ENCODE measurements around the gene HNRNPA1L2. TPM values are rescaled to one million over a fixed set of nuclear protein-coding genes. Genes with fewer than 3 reads are reported as not detected.
"Not testable (repeated sequence)": the region's sequence is repeated elsewhere in the genome, so short reads cannot be mapped to it uniquely, and the experiment has no call there.

The HNRNPA1L2 gene
- 1 to 10 TPM; 3.1 to 7.6 (median 6.0) TPM for total RNA-seq

GRCh38 chr13:52642131-52642530 lies at the start of gene HNRNPA1L2:
Gene HNRNPA1L2 (plus strand): TSS chr13:52642431. CDS start chr13:52642493, 62 bp downstream.
- no peak for TF ChIP-seq CTCF (IDR thresholded peaks at IDR 0.05)
- no peak for TF ChIP-seq EP300 (IDR thresholded peaks at IDR 0.05)
- H3K4me1 ChIP-seq = no peaks in the 10 kb centered on the region
- peaks cover 0 to 40% (median 0%) of the 10 kb centered on the region in 3 donors for H3K36me3 ChIP-seq
- H3K27ac ChIP-seq = no peak within 1 kb of the TSS
- no peak within 1 kb of the TSS for H3K4me3 ChIP-seq
- WGBS, 2 donors = 98 to 99% methylated on average over 7 of the region's 7 CpGs
- DNase-seq (ENCODE audit: low spot score in 2 of 2) = no peak
- no peaks in the 10 kb centered on the region for H3K9me3 ChIP-seq
- no peaks in the 10 kb centered on the region for H3K27me3 ChIP-seq

- 75 to 89% methylated on average over 3 of the region's 3 CpGs for WGBS, 2 donors
- not testable (repeated sequence) for DNase-seq (ENCODE audit: low spot score in 2 of 2); H3K4me1 ChIP-seq; H3K4me3 ChIP-seq; H3K36me3 ChIP-seq; H3K27ac ChIP-seq; H3K27me3 ChIP-seq; H3K9me3 ChIP-seq
These were observed 49.1 kb upstream of the HNRNPA1L2 start for GRCh38 chr13:52593175-52593574.

GRCh38 chr13:52593812-52594211 lies 48.4 kb upstream of the HNRNPA1L2 start:
- H3K4me1 ChIP-seq; DNase-seq (ENCODE audit: low spot score in 2 of 2); H3K27ac ChIP-seq; H3K36me3 ChIP-seq; H3K9me3 ChIP-seq; H3K4me3 ChIP-seq; H3K27me3 ChIP-seq: not testable (repeated sequence)
- WGBS, 2 donors = 78 to 85% methylated on average over 3 of the region's 3 CpGs

DNA sequence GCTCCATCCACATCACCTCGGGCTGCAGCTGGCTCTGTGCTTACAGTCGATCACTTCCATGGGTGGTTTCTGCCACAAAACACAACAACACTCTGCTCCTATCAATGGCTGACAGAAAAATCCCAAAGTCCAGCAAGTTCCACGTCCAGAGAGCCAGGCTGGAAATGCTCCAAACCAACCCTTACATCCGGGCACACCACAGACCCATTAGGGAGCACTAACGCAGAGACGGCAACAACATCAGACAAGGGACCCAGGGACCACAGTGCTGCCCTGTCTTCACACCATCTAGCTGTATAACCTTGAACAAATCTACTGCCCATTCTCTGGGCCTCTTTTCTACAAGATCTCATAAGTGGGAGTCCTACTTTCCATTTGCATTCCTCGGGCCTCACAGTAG lies 47.9 kb upstream of the HNRNPA1L2 start:
- peaks cover 0 to 12% (median 4%) of the 10 kb centered on the region in 4 donors for H3K4me1 ChIP-seq
- H3K4me3 ChIP-seq; H3K27me3 ChIP-seq; H3K9me3 ChIP-seq; DNase-seq (ENCODE audit: low spot score in 2 of 2); H3K27ac ChIP-seq; H3K36me3 ChIP-seq: not testable (repeated sequence)
- WGBS, 2 donors = 74 to 80% methylated on average over 7 of the region's 7 CpGs

DNA sequence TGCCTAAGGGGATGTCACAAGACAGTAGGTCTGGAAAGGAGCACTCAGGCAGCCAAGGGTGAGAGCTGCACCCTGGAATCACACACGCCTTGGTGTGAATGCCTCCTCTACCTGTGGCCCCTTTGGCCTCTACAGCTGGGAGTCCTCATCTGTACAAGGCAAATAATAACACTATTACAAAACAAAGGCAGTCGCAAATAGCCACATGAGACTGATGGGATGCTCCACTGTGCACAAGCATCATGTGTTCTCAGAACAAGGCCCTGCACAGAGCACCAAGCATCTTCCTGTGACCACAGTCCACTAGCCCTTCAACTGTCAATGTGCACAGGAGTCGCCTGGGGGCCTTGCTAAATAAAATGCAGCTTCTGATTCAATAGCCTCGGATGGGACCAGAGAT lies 44.6 kb upstream of the HNRNPA1L2 start:
- no peak for TF ChIP-seq EP300 (IDR thresholded peaks at IDR 0.05)
- no peak for TF ChIP-seq POLR2A (IDR thresholded peaks at IDR 0.05)
- no peak for TF ChIP-seq CTCF (IDR thresholded peaks at IDR 0.05)
- no peaks in the 10 kb centered on the region for H3K27me3 ChIP-seq
- no peaks in the 10 kb centered on the region for H3K9me3 ChIP-seq
- no peak overlapping the region for H3K4me3 ChIP-seq
- DNase-seq (ENCODE audit: low spot score in 2 of 2) = no peak
- WGBS, 2 donors = 88 to 90% methylated on average over 3 to 4 of the region's 4 CpGs
- H3K4me1 ChIP-seq = peaks cover 0 to 25% (median 4%) of the 10 kb centered on the region in 4 donors
- no peaks in the 10 kb centered on the region for H3K36me3 ChIP-seq
- H3K27ac ChIP-seq = no peak overlapping the region

- no peak for TF ChIP-seq POLR2A (IDR thresholded peaks at IDR 0.05)
- no peak for TF ChIP-seq CTCF (IDR thresholded peaks at IDR 0.05)
- peak in 1 of 2 donors; percentile 17 for TF ChIP-seq EP300 (IDR thresholded peaks at IDR 0.05)
These were observed 43.0 kb upstream of the HNRNPA1L2 start for GRCh38 chr13:52599037-52599847.

More at GRCh38 chr13:52599037-52599847, 43.0 kb upstream of the HNRNPA1L2 start:
- Histone ChIP-seq H3K4me1 (peaks cover 0 to 25% (median 4%) of the 10 kb centered on the region in 4 donors), H3K27me3 (no peaks in the 10 kb centered on the region), H3K27ac (peak overlapping the region in 3 of 4 donors; percentile 69 to 89 (median 85)), H3K4me3 (peak overlapping the region; percentile 37 to 89 (median 68)), H3K36me3 (no peaks in the 10 kb centered on the region), H3K9me3 (no peaks in the 10 kb centered on the region)
- WGBS, 2 donors = 14 to 16% methylated on average over 13 of the region's 13 CpGs
- peak in 1 of 2 donors; percentile 28 for DNase-seq (ENCODE audit: low spot score in 2 of 2)
